Inflammatory macrophage treated with lipopolysaccharide for 4 hours (primary cell): ENCODE results near the gene RLN3.

Source experiments
- DNase-seq: peaks from one replicate; pipeline ENCODE4 v3.0.0-alpha.2; 2020

Gene RLN3

DNA sequence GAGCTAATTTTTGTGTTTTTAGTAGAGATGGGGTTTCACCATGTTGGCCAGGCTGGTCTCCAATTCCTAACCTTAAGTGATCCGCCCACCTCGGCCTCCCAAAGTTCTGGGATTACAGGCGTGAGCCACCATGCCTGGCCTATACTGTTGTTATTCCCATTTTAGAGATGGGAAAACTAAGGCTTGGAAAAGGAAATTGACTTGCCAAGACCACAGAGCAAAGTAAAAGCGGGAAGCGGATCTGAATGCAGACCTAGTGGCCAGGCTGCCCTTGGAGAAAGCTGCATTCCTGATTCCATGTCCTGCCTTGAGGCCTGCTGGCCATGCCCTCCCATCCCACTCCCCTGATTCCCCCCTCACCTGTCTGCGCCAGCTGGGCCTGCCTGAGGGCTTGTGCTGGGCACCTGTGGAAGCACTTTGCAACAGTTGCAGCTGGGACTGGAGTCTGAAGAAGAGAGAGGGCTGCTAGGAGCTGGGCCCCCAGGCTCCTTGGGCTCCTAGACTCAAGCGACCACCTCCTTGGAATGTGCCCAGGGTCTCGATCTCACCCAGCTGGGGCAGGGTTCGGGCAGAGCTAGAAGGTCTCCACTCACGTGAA lies 28.2 kb downstream of the RLN3 start:
- no peak for DNase-seq

DNA sequence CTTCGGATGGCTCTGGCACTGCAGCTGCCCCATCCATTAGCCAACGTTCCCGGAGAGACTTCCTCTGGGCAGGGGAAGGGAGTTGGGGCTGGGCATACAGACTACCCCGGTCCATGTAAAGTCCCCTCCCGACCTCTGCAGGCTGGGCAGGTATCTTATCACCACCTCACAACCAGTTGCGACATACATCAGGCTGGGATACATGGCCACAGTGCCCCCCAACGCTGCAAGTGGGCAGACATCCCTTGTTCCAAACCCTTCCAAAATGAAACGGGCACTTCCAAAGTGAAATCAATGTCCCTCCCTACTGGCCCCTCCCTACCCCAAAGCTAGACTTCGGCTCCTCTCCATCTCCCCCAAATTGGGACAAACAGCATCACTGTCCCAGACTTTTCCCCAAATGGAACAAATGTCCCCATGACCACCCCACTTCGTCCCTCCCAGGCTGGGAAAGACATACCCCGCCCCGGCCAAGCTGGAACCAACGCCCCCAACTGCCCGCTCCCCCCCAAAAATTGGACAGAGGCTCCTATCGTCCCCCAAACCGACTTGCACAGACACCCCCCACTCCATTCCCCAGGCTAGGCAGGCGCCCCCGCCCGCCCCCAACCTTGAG lies 28.9 kb downstream of the RLN3 start:
- DNase-seq, result no peak

DNA sequence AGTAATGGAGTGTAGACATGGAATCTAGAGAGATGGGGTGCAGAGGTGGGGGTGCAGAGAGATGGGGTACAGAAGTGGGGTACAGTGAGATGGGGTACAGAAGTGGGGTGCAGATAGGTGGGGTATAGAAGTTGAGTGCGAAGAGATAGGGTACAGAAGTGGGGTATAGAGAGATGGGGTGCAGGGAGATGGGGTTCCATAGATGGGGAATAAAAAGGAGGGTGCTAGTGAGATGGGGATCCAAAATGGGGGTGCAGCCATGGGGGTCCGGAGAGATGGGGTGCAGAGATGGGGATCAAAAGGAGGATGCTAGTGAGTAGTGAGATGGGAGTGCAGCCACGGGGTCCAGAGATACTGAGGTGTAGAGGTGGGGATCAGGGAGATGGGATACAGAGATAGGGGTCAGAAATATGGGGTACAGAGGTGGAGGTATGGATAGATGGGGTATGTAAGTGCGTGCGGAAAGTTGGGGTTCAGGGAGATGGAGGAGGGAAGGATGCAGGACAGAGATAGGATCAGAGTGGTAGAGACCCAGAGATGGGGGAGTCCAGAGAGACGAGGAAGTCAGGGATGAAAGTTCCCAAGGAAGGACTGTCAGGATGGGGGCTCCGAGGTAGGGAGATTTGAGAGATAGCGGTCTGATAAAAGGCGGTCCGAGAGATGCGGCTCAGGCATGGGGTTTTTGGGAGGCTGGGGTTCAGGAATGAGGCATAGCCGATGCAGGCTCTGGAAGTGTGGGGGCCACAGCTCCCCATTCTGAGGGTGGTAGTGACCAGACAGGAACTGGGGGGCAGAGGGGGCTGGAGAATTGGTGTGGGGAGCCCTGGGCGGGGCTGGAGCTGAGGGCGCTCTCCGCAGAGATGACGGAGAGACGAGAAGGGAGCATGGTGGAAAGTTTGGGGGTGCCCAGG lies 30.5 kb downstream of the RLN3 start:
- DNase-seq, result no peak

DNA sequence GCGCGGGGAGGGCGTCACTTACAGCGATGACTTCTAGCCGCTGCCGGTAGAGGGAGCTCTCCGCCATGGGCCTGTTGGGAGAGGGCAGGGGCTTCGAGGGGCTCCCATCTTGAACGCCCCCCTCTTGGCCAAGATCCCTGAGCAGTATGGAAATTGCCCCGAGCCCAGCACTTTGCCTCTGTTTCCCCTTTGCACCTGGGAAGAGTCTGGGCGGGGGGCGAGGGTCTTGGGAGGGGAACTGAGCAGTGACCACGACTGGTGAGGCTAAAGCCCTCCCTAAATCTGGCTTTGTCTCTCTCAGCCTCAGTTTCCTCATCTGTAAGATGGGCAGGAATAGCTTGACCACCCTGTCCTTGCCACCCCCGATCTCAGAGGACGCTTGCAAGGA lies 31.1 kb downstream of the RLN3 start:
- peak; percentile 11 for DNase-seq

DNA sequence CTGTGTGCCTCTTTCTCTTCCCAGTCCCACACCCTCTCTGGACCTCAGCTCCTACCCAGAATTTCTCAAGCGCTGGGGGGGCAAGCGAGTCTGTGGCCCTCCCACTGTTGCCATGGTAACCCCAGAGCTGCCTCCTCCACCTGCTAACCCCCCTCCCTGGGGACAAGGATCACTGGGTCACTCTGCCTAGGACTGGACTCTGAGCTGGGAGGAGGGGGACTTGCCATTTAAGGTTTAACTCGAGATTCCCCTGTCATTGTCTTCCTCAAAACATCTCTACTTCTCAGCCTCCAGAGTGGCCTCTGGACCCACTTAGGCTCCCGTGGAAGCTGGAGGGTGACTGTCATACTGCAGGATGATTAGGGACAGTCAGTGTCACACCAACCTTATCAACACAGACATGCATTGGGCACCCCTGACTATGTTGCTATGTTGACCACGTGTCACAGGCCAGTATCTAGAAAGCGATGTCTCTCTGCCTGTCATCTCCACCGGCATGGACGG lies 31.8 kb downstream of the RLN3 start:
- no peak for DNase-seq

DNA sequence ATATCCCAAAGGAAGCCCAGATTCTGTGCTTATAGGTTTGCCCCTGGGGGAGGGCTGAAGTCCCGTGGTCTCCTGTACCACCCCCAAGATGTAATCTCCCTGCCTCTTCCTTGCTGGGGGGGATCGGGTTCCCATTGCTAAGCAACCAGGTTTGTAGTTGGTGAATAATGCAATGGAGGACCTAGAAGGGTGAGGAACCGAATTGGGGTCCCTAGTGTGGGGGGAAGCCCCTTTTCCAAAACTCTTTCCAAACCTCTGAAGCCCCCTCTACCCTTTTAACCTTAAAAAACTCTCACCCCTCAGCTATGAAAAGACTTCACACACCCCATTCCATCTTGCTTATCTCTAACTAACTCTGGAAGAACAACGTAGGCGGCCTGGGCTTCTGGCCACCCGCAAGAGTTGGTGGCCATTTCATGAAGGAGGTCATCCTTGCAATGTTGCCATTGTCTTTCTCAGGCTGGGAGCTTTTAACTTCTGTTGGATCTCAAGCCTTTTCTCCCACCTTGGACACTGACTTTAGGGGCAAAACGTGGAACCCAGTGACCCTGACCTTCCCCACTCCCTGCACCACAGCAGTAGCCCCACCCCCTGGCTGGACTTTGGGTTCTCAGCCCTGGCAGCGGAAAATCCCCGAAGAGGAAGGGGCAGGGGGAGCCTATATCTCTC lies 33.3 kb downstream of the RLN3 start:
- DNase-seq, result no peak

DNA sequence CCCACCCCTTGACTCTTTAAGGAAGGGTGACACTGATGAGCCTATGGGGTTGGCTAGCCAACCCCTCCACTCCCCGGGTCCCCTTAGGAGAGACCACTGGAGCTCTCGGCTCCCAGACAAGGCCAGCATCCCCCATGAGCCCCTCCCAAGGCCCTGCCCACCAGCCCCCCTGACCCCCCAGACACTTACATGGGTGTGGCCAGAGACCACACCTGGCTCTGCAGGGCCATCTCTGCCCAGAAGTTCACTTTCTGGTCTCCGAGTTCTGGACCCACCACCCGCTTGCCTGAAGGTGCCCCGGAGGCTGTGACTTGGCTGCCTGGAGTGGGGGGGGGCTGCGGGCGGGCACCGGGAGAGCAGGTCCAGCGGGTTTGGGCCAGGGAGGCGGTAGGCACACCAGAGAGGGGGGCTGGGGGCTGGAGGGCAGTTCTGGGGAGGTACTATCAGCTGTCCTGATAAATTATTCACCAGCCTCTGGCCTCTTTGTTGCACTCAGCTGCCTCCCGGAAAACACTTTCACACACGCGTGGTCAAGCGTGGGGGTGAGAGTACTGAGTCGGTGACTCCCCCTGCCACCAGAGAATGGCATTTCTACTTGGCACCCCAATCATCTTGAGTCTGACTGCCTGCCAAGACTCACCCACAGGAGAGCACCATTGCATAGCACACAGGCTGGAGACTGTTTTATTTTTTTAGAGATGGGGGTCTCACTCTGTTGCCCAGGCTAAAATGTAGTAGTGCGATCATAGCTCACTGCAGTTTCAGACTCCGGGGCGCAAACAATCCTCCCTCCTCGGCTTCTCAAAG lies 34.0 kb downstream of the RLN3 start, which contains the start of gene PALM3:
Gene PALM3 (minus strand): TSS at position 326 of the 807 bp plus-strand sequence. CDS start 96 bp downstream, at position 230.
- DNase-seq, result no peak

DNA sequence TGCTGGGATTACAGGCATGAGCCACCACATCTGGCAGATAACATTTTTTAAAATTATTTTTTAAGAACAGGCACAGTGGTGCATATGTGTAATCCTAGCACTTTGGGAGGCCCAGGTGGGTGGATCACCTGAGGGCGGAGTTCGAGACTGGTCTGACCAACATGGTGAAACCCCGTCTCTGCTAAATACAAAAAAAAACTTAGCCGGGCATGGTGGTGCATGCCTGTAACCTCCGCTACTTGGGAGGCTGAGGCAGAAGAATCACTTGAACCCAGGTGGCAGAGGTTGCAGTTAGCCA lies 34.6 kb downstream of the RLN3 start:
- no peak for DNase-seq

DNA sequence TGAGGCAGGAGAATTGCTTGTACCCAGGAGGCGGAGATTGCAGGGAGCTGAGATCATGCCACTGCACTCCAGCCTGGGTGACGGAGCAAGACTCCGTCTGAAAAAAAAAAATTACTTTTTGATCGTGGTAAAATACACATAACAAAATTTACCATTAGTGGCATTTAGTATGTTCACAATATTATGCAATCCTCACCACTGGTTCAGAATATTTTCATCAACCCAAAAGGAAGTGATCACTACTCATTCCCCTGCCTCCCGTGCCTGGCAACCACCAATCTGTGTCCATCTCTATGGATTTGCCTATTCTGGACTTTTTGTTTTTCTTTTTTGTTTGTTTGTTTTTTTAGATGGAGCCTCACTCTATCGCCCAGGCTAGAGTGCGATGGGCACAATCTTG lies 35.2 kb downstream of the RLN3 start:
- peak; percentile 30 for DNase-seq

DNA sequence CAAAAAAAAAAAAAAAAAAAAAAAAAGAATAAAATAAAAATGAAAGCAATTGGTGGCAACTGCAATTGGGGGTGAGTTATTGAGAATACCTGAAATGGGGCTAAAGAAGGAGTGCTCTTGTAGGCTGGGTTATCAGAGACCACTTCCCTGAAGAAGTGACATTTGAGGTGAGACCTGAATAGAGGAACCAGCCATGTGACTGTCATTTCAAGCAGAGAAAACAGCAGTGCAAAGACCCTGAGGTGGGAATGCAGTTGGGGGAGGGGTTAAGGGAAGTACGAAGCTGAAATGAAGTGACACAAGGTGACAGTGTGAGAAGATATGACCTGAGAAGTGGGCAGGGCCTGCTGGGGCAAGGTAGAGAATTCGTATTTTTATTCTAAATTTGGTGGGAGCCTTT lies 38.2 kb downstream of the RLN3 start:
- DNase-seq, result no peak

DNA sequence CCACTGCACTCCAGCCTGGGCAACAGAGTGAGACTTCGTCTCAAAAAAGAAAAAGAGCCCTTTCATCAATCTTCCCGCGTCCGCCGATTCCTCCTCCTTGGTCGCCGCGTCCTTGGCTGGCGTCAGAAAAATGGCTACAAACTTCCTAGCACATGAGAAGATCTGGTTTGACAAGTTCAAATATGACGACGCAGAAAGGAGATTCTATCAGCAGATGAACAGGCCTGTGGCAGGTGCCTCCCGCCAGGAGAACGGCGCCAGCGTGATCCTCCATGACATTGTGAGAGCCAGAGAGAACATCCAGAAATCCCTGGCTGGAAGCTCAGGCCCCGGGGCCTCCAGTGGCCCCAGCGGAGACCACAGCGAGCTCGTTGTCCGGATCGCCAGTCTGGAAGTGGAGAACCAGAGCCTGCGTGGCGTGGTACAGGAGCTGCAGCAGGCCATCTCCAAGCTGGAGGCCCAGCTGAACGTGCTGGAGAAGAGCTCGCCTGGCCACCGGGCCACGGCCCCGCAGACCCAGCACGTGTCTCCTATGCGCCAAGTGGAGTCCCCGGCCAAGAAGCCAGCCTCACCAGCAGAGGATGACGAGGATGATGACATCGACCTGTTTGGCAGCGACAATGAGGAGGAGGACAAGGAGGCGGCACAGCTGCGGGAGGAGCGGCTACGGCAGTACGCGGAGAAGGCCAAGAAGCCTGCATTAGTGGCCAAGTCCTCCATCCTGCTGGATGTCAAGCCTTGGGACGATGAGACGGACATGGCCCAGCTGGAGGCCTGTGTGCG lies 42.5 kb downstream of the RLN3 start:
- DNase-seq, result no peak

DNA sequence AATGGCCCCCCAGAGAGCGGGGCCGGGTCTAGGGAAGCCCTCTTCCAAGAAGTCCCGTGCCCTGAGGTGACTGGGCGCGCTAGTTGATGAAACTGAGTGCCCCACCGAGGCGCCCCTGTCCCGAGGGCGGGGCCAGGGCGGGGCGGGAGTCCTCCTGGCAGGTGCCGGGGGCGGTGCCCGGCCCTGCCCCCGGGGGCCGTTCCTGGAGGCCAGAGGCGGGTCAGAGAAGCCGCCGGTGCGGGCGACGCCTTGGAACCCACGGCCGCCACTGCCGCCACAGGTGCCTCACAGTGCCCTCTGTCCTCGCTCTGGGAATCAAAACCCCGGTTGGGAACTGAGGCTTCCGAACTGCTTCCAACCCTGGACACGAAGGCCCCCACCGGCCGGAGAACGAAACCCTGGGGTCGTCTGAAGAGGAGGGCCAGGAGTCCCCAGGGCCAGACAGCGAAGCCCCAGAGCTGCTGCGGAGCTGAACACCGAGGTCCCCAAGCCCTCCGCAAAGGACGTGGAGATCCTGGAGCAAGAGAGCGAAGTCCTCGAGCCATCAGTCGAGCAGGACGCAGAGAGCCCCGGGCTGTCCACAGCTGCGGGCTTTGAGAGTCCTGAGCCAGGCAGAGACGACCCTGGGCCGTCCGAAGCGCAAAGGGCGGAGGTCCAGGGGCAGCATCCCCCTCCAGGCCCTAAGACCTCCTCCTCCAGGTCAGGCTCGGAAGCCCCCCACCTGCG lies 44.8 kb downstream of the RLN3 start, which contains the start of gene MISP3:
Gene MISP3 (plus strand): TSS at position 252 of the 726 bp plus-strand sequence. CDS start 524 bp downstream, outside the sequence.
- no peak for DNase-seq

DNA sequence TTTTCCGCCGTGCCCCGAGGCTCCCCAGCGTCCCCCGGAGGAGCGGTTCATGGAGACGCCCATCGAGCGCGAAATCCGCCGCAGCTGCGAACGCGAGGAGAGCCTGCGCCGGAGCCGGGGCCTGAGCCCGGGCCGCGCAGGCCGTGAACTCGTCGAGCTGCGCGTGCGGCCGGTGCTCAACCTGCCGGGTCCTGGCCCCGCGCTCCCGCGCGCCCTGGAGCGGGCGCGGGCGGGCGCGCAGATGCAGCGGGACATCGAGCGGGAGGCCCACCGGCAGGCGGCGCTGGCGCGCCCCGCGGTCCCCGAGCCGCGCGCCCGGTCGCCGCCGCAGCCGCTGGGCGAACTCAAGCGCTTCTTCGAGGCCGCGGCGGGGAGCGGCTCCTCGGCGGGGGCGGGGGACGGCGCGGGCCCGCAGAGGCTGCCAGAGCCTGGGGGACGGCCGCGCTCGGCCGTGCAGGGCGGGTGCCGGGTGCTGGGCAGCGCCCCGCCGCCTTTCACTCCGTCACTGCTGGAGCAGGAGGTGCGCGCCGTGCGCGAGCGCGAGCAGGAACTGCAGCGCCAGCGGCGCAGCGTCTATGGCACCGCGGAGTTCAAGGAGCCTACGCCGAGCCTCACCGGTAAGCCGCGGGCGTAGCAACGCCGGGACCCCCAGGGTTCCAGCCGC lies 45.4 kb downstream of the RLN3 start:
- peak; percentile 80 for DNase-seq

DNA sequence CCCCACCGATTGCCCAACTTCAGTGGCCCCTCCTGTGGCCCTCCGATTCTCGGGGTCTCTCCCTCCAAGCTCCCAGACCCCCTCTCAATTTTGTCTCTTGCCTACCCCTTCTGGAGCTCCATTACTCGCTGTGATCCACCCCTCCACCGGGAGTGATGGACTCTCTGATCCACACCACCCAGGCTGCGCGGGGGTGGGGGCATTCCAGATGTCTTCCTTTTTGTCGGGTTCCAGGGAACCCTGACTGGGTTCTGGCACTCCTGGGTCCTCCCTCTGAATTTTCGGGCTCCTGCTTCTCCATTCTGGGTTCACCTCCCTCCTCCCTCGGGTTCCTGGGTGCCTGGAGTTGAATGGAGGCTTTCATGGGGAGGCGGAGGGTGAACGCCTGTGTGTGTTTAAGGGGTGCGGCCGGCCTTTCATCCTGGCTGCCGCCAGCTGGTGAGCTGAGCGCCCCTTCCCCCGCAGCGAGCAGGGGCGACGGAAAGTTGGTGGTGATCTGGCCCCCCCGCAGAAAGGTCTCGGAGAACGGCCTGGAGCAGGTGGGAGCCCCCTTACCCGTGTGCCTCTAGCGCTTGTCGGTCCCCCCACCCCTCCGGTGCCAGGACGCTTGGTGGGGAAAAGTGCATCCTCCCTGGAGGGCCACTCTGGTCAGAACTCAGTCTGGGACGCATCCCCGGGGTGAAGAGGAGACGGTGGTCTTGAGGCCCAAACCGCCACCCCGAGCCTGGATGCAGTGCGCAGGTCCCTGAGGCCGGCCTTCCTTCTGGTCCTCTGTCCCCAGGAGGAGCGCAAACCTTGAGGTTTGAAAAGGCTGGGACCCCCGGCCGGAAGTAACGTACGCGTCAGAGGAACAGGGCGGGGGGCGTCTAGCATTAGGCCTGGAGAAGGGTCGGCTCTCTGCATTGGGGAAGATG lies 46.2 kb downstream of the RLN3 start:
- DNase-seq, result no peak

DNA sequence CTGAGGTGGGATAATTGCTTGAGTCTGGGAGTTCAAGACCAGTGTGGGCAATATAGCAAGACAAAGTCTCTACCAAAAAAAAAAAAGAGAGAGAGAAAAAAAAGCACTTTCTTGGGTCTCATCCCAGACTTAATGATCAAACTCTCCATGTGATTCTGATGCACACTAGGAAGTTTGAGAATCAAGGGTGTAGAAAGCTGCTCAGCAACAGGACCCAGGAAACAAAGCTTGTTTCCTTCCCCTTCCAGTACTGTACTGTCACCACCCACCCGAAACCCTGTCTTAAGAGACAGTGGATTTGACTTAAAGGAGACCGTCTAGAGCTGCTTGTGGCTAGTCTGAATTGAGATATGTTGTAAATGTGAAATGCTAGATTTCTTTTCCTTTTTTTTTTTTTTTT lies 50.5 kb downstream of the RLN3 start:
- DNase-seq, result peak; percentile 93
